Stimulated activated CD8-positive, alpha-beta memory T cell treated with anti-CD3 and anti-CD28 coated beads, Interleukin-4, amount 100 ng/mL, for 48 hours (primary cell): ENCODE results near the gene IER5.

ENCODE experiments used
- DNase-seq: peaks from one replicate; pipeline ENCODE4 v3.0.0-alpha.2; 2020

IER5 gene

GRCh38 chr1:181116819-181117390, 28.4 kb downstream of the IER5 start:
- DNase-seq: no peak

- DNase-seq: no peak
These were observed 29.3 kb downstream of the IER5 start for GRCh38 chr1:181117648-181118449.

GRCh38 chr1:181119093-181119989, 30.8 kb downstream of the IER5 start:
- DNase-seq: no peak

GRCh38 chr1:181120924-181121323, 32.4 kb downstream of the IER5 start:
- no peak for DNase-seq

GRCh38 chr1:181121498-181121897, 33.0 kb downstream of the IER5 start:
- no peak for DNase-seq

- no peak for DNase-seq
These were observed 33.7 kb downstream of the IER5 start for GRCh38 chr1:181122222-181122621.

GRCh38 chr1:181123173-181123572, 34.7 kb downstream of the IER5 start:
- DNase-seq: no peak

GRCh38 chr1:181124291-181124751, 35.8 kb downstream of the IER5 start:
- no peak for DNase-seq

- no peak for DNase-seq
These were observed 37.8 kb downstream of the IER5 start for GRCh38 chr1:181126289-181126688.

- DNase-seq: no peak
These were observed 38.5 kb downstream of the IER5 start for GRCh38 chr1:181126871-181127587.

GRCh38 chr1:181127898-181128453, 39.5 kb downstream of the IER5 start:
- DNase-seq: no peak

- no peak for DNase-seq
These were observed 40.3 kb downstream of the IER5 start for GRCh38 chr1:181128592-181129497.

GRCh38 chr1:181129771-181130606, 41.5 kb downstream of the IER5 start:
- DNase-seq: no peak

- no peak for DNase-seq
These were observed 42.9 kb downstream of the IER5 start for GRCh38 chr1:181131255-181131941.

GRCh38 chr1:181133441-181133951, 45.0 kb downstream of the IER5 start:
- DNase-seq: no peak

- no peak for DNase-seq
These were observed 45.5 kb downstream of the IER5 start for GRCh38 chr1:181133969-181134418.

- DNase-seq: no peak
These were observed 46.3 kb downstream of the IER5 start for GRCh38 chr1:181134543-181135436.

GRCh38 chr1:181135437-181135731, 46.9 kb downstream of the IER5 start:
- DNase-seq: no peak
